ENCODE measurements around the gene MDP1.
"Not testable (repeated sequence)": the region's sequence is repeated elsewhere in the genome, so short reads cannot be mapped to it uniquely, and the experiment has no call there.

MDP1 gene

GRCh38 chr14:24231263-24232120 lies 15.6 kb upstream of the MDP1 start:
- no peak for DNase-seq (ENCODE audit: low read depth)

GRCh38 chr14:24228902-24229301 lies 13.0 kb upstream of the MDP1 start:
- no peak for DNase-seq (ENCODE audit: low read depth)

- DNase-seq (ENCODE audit: low read depth) = no peak
Observed at GRCh38 chr14:24226473-24226872, 10.6 kb upstream of the MDP1 start.

- DNase-seq (ENCODE audit: low read depth) = no peak
Observed at GRCh38 chr14:24224618-24225071, 8.8 kb upstream of the MDP1 start.

GRCh38 chr14:24222987-24223386 lies 7.1 kb upstream of the MDP1 start:
- not testable (repeated sequence) for DNase-seq (ENCODE audit: low read depth)

GRCh38 chr14:24219521-24219920 lies 3.7 kb upstream of the MDP1 start:
- no peak for DNase-seq (ENCODE audit: low read depth)

GRCh38 chr14:24219080-24219479 lies 3.2 kb upstream of the MDP1 start:
- DNase-seq (ENCODE audit: low read depth) = no peak

GRCh38 chr14:24216876-24217275 lies 1.0 kb upstream of the MDP1 start:
- not testable (repeated sequence) for DNase-seq (ENCODE audit: low read depth)

GRCh38 chr14:24216345-24216699 lies 456 bp upstream of the MDP1 start:
- DNase-seq (ENCODE audit: low read depth) = no peak

GRCh38 chr14:24213866-24214662 lies 1.8 kb downstream of the MDP1 start:
- DNase-seq (ENCODE audit: low read depth) = no peak

- peak; percentile 94 for DNase-seq (ENCODE audit: low read depth)
Observed at GRCh38 chr14:24212924-24213865, 2.7 kb downstream of the MDP1 start, which contains the start of gene CHMP4A. CHMP4A (minus strand) TSS chr14:24213488; CDS start chr14:24213439, 49 bp downstream.

GRCh38 chr14:24211311-24211710 lies 4.6 kb downstream of the MDP1 start:
- no peak for DNase-seq (ENCODE audit: low read depth)

GRCh38 chr14:24207625-24208024 lies 8.2 kb downstream of the MDP1 start:
- no peak for DNase-seq (ENCODE audit: low read depth)

- DNase-seq (ENCODE audit: low read depth) = no peak
Observed at GRCh38 chr14:24207104-24207551, 8.7 kb downstream of the MDP1 start.

GRCh38 chr14:24206260-24207103 lies 9.4 kb downstream of the MDP1 start:
- DNase-seq (ENCODE audit: low read depth) = no peak

- DNase-seq (ENCODE audit: low read depth) = no peak
Observed at GRCh38 chr14:24204163-24205146, 11.4 kb downstream of the MDP1 start.

- DNase-seq (ENCODE audit: low read depth) = not testable (repeated sequence)
Observed at GRCh38 chr14:24203249-24203886, 12.5 kb downstream of the MDP1 start.

- DNase-seq (ENCODE audit: low read depth) = not testable (repeated sequence)
Observed at GRCh38 chr14:24202538-24202937, 13.3 kb downstream of the MDP1 start.
